ENCODE measurements around the gene MAGI2.

MAGI2 gene

GRCh38 chr7:77993838-77994237 lies 1459.6 kb downstream of the MAGI2 start:
- H3K36me3 ChIP-seq (ENCODE audit: low read depth): no peaks in the 10 kb centered on the region
- TF ChIP-seq CTCF (IDR thresholded peaks at IDR 0.05; ENCODE audit: poor library complexity, severe bottlenecking): no peak
- H3K27me3 ChIP-seq (ENCODE audit: insufficient read depth, poor library complexity, severe bottlenecking): peaks cover 3% of the 10 kb centered on the region
- H3K9me3 ChIP-seq (ENCODE audit: severe bottlenecking): no peaks in the 10 kb centered on the region
- ATAC-seq (ENCODE audit: low read depth) (no peak), DNase-seq (ENCODE audit: low spot score) (no peak)
- H3K27ac ChIP-seq (ENCODE audit: poor library complexity, severe bottlenecking): no peak overlapping the region
- no peaks in the 10 kb centered on the region for H3K4me1 ChIP-seq (ENCODE audit: insufficient read depth, poor library complexity, severe bottlenecking)
- no peak overlapping the region for H3K4me3 ChIP-seq (ENCODE audit: severe bottlenecking)

- DNase-seq (ENCODE audit: low spot score): no peak
- H3K36me3 ChIP-seq (ENCODE audit: low read depth): no peaks in the 10 kb centered on the region
- H3K4me3 ChIP-seq (ENCODE audit: severe bottlenecking): no peak overlapping the region
- H3K27me3 ChIP-seq (ENCODE audit: insufficient read depth, poor library complexity, severe bottlenecking): peaks cover 3% of the 10 kb centered on the region
- no peak overlapping the region for H3K27ac ChIP-seq (ENCODE audit: poor library complexity, severe bottlenecking)
- no peaks in the 10 kb centered on the region for H3K4me1 ChIP-seq (ENCODE audit: insufficient read depth, poor library complexity, severe bottlenecking)
- no peak for TF ChIP-seq CTCF (IDR thresholded peaks at IDR 0.05; ENCODE audit: poor library complexity, severe bottlenecking)
- H3K9me3 ChIP-seq (ENCODE audit: severe bottlenecking): no peaks in the 10 kb centered on the region
- ATAC-seq (ENCODE audit: low read depth): no peak
These were observed 1461.8 kb downstream of the MAGI2 start for GRCh38 chr7:77991656-77992055.

GRCh38 chr7:77989981-77990566 lies 1463.4 kb downstream of the MAGI2 start:
- Histone ChIP-seq H3K9me3 (ENCODE audit: severe bottlenecking) (no peaks in the 10 kb centered on the region), H3K4me3 (ENCODE audit: severe bottlenecking) (no peak overlapping the region), H3K27me3 (ENCODE audit: insufficient read depth, poor library complexity, severe bottlenecking) (peaks cover 3% of the 10 kb centered on the region), H3K36me3 (ENCODE audit: low read depth) (no peaks in the 10 kb centered on the region), H3K4me1 (ENCODE audit: insufficient read depth, poor library complexity, severe bottlenecking) (no peaks in the 10 kb centered on the region), H3K27ac (ENCODE audit: poor library complexity, severe bottlenecking) (no peak overlapping the region)
- DNase-seq (ENCODE audit: low spot score): no peak
- ATAC-seq (ENCODE audit: low read depth): no peak
- no peak for TF ChIP-seq CTCF (IDR thresholded peaks at IDR 0.05; ENCODE audit: poor library complexity, severe bottlenecking)

GRCh38 chr7:77985974-77986339 lies 1467.5 kb downstream of the MAGI2 start:
- Histone ChIP-seq H3K27me3 (ENCODE audit: insufficient read depth, poor library complexity, severe bottlenecking) (no peaks in the 10 kb centered on the region), H3K27ac (ENCODE audit: poor library complexity, severe bottlenecking) (no peak overlapping the region), H3K9me3 (ENCODE audit: severe bottlenecking) (no peaks in the 10 kb centered on the region), H3K36me3 (ENCODE audit: low read depth) (no peaks in the 10 kb centered on the region), H3K4me3 (ENCODE audit: severe bottlenecking) (no peak overlapping the region), H3K4me1 (ENCODE audit: insufficient read depth, poor library complexity, severe bottlenecking) (no peaks in the 10 kb centered on the region)
- DNase-seq (ENCODE audit: low spot score) (no peak), ATAC-seq (ENCODE audit: low read depth) (no peak)
- TF ChIP-seq CTCF (IDR thresholded peaks at IDR 0.05; ENCODE audit: poor library complexity, severe bottlenecking): no peak

GRCh38 chr7:77985232-77985973 lies 1468.1 kb downstream of the MAGI2 start:
- Histone ChIP-seq H3K4me1 (ENCODE audit: insufficient read depth, poor library complexity, severe bottlenecking) (no peaks in the 10 kb centered on the region), H3K27ac (ENCODE audit: poor library complexity, severe bottlenecking) (no peak overlapping the region), H3K9me3 (ENCODE audit: severe bottlenecking) (no peaks in the 10 kb centered on the region), H3K27me3 (ENCODE audit: insufficient read depth, poor library complexity, severe bottlenecking) (no peaks in the 10 kb centered on the region), H3K4me3 (ENCODE audit: severe bottlenecking) (no peak overlapping the region), H3K36me3 (ENCODE audit: low read depth) (no peaks in the 10 kb centered on the region)
- no peak for ATAC-seq (ENCODE audit: low read depth)
- TF ChIP-seq CTCF (IDR thresholded peaks at IDR 0.05; ENCODE audit: poor library complexity, severe bottlenecking): no peak
- no peak for DNase-seq (ENCODE audit: low spot score)
